Hepatocyte (in vitro differentiated cells): ENCODE results near the gene ATP8A1. TPM values are rescaled to one million over a fixed set of nuclear protein-coding genes. Genes with fewer than 3 reads are reported as not detected.

Experiments
- DNase-seq: peaks from one replicate; pipeline ENCODE4 v3.0.0-alpha.2; 2016; ENCODE audit warnings: low spot score
- H2AFZ ChIP-seq: fragments of 200-600 bp; sonication (generic); 2 replicates; pipeline ENCODE4 v1.6.0; 2016; ENCODE audit warnings: antibody characterized with exemption, mild to moderate bottlenecking
- H3K27ac ChIP-seq: fragments of 200-600 bp; sonication (generic); 2 replicates; pipeline ENCODE4 v1.5.1; 2016; ENCODE audit warnings: mild to moderate bottlenecking
- H3K27me3 ChIP-seq: fragments of 200-600 bp; sonication (generic); 2 replicates; pipeline ENCODE4 v1.6.1; 2016
- H3K36me3 ChIP-seq: fragments of 200-600 bp; sonication (generic); replicated peaks from 2 replicates; pipeline ENCODE4 v1.5.1; 2016; ENCODE audit warnings: low read depth; ENCODE audit not compliant: insufficient read depth
- H3K4me1 ChIP-seq: fragments of 200-600 bp; sonication (generic); 2 replicates; pipeline ENCODE4 v1.5.1; 2016; ENCODE audit warnings: mild to moderate bottlenecking, moderate library complexity; ENCODE audit not compliant: insufficient read depth
- H3K4me2 ChIP-seq: fragments of 200-600 bp; sonication (generic); 2 replicates; pipeline ENCODE4 v1.6.0; 2016
- H3K4me3 ChIP-seq: fragments of 200-600 bp; sonication (generic); 2 replicates; pipeline ENCODE4 v1.5.1; 2016; ENCODE audit warnings: mild to moderate bottlenecking
- H3K79me2 ChIP-seq: fragments of 200-600 bp; sonication (generic); 2 replicates; pipeline ENCODE4 v1.6.0; 2017; ENCODE audit warnings: mild to moderate bottlenecking
- H3K9me2 ChIP-seq: fragments of 200-600 bp; sonication (generic); replicated peaks from 2 replicates; pipeline ENCODE4 v1.6.0; 2017; ENCODE audit warnings: mild to moderate bottlenecking; ENCODE audit not compliant: insufficient read depth
- H3K9me3 ChIP-seq: fragments of 200-600 bp; sonication (generic); 2 replicates; pipeline ENCODE4 v1.5.1; 2016; ENCODE audit warnings: low read depth, mild to moderate bottlenecking
- H4K20me1 ChIP-seq: fragments of 200-600 bp; sonication (generic); 2 replicates; pipeline ENCODE4 v1.6.0; 2016; ENCODE audit warnings: mild to moderate bottlenecking; ENCODE audit not compliant: insufficient read depth, poor library complexity, severe bottlenecking
- EZH2 ChIP-seq: fragments of 200-600 bp; sonication (generic); IDR thresholded peaks from 2 replicates; pipeline ENCODE4 v1.6.1; 2016; ENCODE audit warnings: antibody characterized with exemption, mild to moderate bottlenecking, borderline replicate concordance
- EZH2phosphoT487 ChIP-seq: fragments of 200-600 bp; sonication (generic); IDR thresholded peaks from one replicate; pipeline ENCODE4 v1.6.1; 2018; ENCODE audit warnings: antibody characterized with exemption, mild to moderate bottlenecking, low read depth, moderate library complexity; ENCODE audit not compliant: unreplicated experiment, severe bottlenecking
- WGBS: methylation state at CpG from one replicate; pipeline ENCODE4 v1.1.6; 2016; ENCODE audit warnings: low lambda C conversion rate; ENCODE audit errors: missing lambda C conversion rate; 5-methylcytosine and 5-hydroxymethylcytosine counted together
- polyA plus RNA-seq: library from polyadenylated mRNA; unstranded; fragments of >200 nt; fragmentation: Nextera tagmentation; extraction: Ambion mirVana; gene quantifications from 2 replicates; pipeline ENCODE4 v1.2.1, GENCODE V29; 2016
- total RNA-seq: library from RNA; depleted of rRNA; stranded (reverse); fragments of >200 nt; gene quantifications from 2 replicates; pipeline ENCODE4 v1.2.3, GENCODE V29; 2014
- TF ChIP-seq, protein P1 (sequence below): fragments of 200-600 bp; sonication (generic); IDR thresholded peaks from 2 replicates; pipeline ENCODE4 v1.5.1; 2016; ENCODE audit warnings: antibody characterized with exemption, mild to moderate bottlenecking; ENCODE audit not compliant: poor library complexity

ATP8A1 gene
- total and polyA plus RNA-seq, 2 experiments from 2014 or later = 3.3 to 42.1 TPM

DNA sequence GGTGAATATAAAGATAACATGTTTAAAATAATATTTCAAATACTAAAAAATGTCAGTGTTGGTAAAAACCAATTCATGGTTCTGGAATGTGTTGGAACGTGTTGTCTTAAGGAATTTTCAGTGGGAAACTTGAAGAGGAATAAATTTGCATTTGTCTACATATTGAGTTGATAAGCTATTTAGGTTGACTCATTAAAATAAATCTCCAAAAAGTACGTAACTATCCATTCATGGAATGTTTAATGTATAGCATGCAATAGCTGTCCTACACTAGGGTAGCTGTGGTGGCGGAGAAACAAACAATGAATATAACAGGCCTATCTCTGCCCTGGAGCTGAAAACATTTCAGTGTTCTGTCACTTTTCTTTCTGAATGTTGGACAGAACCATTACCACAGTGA, 239.4 kb downstream of the ATP8A1 start:
- DNase-seq = no peak
- H3K27ac ChIP-seq = no peak overlapping the region
- H3K4me2 ChIP-seq = no peak overlapping the region
- H3K36me3 ChIP-seq = no peaks in the 10 kb centered on the region
- WGBS = 84% methylated on average over 3 of the region's 3 CpGs
- no peaks in the 10 kb centered on the region for H4K20me1 ChIP-seq
- TF ChIP-seq EZH2 = no peak
- no peak for TF ChIP-seq EZH2phosphoT487
- TF ChIP-seq, protein P1, sequence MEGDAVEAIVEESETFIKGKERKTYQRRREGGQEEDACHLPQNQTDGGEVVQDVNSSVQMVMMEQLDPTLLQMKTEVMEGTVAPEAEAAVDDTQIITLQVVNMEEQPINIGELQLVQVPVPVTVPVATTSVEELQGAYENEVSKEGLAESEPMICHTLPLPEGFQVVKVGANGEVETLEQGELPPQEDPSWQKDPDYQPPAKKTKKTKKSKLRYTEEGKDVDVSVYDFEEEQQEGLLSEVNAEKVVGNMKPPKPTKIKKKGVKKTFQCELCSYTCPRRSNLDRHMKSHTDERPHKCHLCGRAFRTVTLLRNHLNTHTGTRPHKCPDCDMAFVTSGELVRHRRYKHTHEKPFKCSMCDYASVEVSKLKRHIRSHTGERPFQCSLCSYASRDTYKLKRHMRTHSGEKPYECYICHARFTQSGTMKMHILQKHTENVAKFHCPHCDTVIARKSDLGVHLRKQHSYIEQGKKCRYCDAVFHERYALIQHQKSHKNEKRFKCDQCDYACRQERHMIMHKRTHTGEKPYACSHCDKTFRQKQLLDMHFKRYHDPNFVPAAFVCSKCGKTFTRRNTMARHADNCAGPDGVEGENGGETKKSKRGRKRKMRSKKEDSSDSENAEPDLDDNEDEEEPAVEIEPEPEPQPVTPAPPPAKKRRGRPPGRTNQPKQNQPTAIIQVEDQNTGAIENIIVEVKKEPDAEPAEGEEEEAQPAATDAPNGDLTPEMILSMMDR = no peak
- no peaks in the 10 kb centered on the region for H3K27me3 ChIP-seq
- H3K79me2 ChIP-seq = no peaks in the 10 kb centered on the region
- H3K9me3 ChIP-seq = no peaks in the 10 kb centered on the region
- no peaks in the 10 kb centered on the region for H3K9me2 ChIP-seq
- H2AFZ ChIP-seq = no peak overlapping the region
- H3K4me1 ChIP-seq = no peaks in the 10 kb centered on the region
- H3K4me3 ChIP-seq = no peak overlapping the region

DNA sequence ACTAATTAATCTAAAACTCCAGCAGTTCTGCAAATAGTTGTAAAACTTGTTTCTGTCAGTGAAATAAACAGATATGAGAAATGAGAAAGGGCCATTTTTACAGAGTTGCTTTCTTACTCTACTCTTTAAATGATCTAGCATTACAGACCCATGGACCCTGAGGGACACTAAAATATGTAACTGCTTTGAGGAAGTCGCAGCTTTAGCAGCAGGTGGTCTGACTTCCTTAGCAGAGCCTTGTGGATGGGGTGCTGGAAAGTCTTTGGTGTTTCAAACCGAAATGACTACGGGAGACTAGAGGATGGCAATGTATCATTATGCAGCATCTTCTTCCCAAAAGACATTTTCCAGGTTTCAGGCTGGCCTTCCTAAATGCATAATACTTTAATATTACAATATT, 240.9 kb downstream of the ATP8A1 start:
- H3K79me2 ChIP-seq = no peaks in the 10 kb centered on the region
- H3K9me2 ChIP-seq = no peaks in the 10 kb centered on the region
- H3K36me3 ChIP-seq = no peaks in the 10 kb centered on the region
- no peak overlapping the region for H3K27ac ChIP-seq
- H2AFZ ChIP-seq = no peak overlapping the region
- H3K27me3 ChIP-seq = no peaks in the 10 kb centered on the region
- TF ChIP-seq EZH2phosphoT487 = no peak
- TF ChIP-seq EZH2 = no peak
- TF ChIP-seq, protein P1 = no peak
- H3K4me3 ChIP-seq = no peak overlapping the region
- 57% methylated on average over 3 of the region's 3 CpGs for WGBS
- H4K20me1 ChIP-seq = no peaks in the 10 kb centered on the region
- H3K9me3 ChIP-seq = no peaks in the 10 kb centered on the region
- DNase-seq = no peak
- H3K4me1 ChIP-seq = no peaks in the 10 kb centered on the region
- no peak overlapping the region for H3K4me2 ChIP-seq

DNA sequence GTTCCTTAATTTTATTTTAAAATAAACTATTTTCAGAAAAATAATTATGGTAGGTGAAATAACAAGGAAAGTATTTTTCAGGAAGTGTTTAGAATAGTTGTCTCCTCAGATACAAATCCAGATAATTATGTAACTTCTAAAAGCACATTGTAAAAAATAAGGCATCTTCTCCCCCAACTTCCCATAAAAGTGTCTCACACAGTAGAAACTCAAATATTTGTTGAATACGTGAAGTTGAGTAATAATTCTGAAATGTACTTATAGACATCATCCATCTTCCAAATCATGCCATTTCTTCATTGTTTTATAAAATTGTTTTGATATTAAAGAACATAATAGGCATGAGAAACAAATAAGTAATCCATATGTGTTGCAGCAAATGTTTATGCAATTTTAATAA, 241.6 kb downstream of the ATP8A1 start:
- Histone ChIP-seq H3K27me3 (no peaks in the 10 kb centered on the region), H2AFZ (no peak overlapping the region), H3K4me1 (no peaks in the 10 kb centered on the region), H3K9me2 (no peaks in the 10 kb centered on the region), H3K4me2 (no peak overlapping the region), H3K4me3 (no peak overlapping the region), H4K20me1 (no peaks in the 10 kb centered on the region), H3K9me3 (no peaks in the 10 kb centered on the region), H3K79me2 (no peaks in the 10 kb centered on the region), H3K27ac (no peak overlapping the region), H3K36me3 (no peaks in the 10 kb centered on the region)
- 30% methylated on average over 1 of the region's 1 CpG for WGBS
- DNase-seq = no peak
- TF ChIP-seq, protein P1 = no peak
- TF ChIP-seq EZH2 (no peak), EZH2phosphoT487 (no peak)

DNA sequence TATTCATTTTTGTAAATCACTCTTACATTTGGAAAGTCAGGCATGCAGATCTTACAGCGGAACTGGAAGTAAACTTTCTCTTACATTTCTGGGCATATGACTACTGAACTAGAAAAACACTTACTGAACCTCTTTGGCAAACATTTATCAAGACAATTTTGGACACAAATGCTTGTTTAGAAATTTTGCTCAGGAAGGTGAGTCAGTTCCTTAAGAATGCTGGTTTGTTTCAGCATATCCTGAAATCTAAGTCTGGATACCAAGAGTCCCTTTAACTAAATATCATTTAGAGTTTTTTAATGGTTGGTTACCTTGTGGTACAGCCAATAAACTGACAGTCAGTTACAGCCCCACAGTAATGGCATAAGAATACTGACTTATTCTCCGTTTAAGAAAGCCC, 244.7 kb downstream of the ATP8A1 start:
- 70% methylated on average over 2 of the region's 2 CpGs for WGBS
- Histone ChIP-seq H3K4me2 (no peak overlapping the region), H3K27ac (no peak overlapping the region), H3K36me3 (no peaks in the 10 kb centered on the region), H3K27me3 (no peaks in the 10 kb centered on the region), H3K79me2 (no peaks in the 10 kb centered on the region), H2AFZ (no peak overlapping the region), H3K9me3 (no peaks in the 10 kb centered on the region), H3K4me1 (no peaks in the 10 kb centered on the region), H3K4me3 (no peak overlapping the region), H3K9me2 (no peaks in the 10 kb centered on the region), H4K20me1 (no peaks in the 10 kb centered on the region)
- no peak for TF ChIP-seq EZH2
- no peak for TF ChIP-seq EZH2phosphoT487
- TF ChIP-seq, protein P1 = no peak
- DNase-seq = no peak
